HUDEP-2 (cell line): ENCODE results near the gene USP48.
"Not testable (repeated sequence)": the region's sequence is repeated elsewhere in the genome, so short reads cannot be mapped to it uniquely, and the experiment has no call there.

Experiments used
- DNase-seq, 76 experiments: peaks; one replicate each; lab custom pipeline; 2025; ENCODE audit not compliant: unreplicated experiment in 76 of 76; lab: John Stamatoyannopoulos, UW

The USP48 gene

DNA sequence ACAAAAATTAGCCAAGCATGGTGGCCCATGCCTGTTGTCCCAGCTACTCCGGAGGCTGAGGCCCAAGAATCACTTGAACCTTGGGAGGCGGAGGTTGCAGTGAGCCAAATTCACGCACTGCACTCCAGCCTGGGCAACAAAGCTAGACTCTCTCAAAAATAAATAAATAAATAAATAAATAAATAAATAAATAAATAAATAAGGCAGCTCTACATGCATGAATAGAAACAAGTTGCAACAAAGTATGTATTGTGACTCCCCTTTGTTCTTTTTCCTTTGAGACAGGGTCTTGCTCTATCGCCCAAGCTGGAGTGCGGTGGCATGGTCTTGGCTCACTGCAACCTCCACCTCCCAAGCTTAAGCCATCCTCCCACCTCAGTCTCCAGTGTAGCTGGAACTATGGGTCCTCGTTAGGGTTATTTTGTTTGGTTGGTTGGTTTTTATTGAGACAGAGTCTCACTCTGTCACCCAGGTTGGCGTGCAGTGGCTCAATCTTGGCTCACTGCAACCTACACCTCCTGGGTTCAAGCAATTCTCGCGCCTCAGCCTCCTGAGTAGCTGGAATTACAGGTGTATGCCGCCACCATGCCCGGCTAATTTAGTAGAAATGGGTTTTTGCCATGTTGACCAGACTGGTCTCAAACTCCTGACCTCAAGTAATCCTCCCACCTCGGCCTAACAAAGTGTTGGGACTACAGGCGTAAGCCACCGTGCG is 8.0 kb downstream of the USP48 start:
- DNase-seq = no peak

- DNase-seq = no peak
Observed at GRCh38 chr1:21773585-21773984, 9.4 kb downstream of the USP48 start.

DNA sequence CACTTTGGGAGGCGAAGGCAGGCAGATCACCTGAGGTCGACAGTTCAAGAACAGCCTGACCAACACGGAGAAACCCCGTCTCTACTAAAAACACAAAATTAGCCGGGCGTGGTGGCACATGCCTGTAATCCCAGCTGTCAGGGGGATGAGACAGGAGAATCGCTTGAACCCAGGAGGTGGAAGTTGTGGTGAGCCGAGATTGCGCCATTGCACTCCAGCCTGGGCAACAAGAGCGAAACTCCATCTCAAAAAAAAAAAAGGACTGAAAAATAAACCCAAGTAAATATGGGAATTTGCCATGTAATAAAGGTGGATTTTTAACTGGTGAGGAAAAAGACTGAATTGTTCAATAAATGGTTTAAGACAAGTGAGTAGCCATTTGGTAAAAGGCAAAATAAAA is 11.3 kb downstream of the USP48 start:
- DNase-seq = not testable (repeated sequence)

GRCh38 chr1:21770602-21771001 is 12.3 kb downstream of the USP48 start:
- DNase-seq = not testable (repeated sequence)

DNA sequence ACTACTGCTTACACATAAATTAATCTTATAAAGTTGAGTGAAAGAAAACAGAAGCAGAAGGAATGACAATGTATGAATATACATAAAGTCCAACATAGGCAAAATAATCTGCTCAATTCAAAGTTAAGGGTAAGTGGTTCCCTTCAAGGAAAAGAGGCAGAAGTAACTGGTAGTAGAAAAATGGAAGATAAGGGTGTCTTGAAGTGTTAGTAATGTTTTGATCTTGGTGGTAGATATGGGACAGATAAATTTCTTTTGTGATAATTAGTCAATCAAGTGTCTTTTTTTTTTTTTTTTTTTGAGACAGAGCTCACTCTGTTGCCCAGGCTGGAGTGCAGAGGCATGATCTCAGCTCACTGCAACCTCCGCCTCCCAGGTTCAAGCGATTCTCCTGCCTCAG is 12.7 kb downstream of the USP48 start:
- DNase-seq = no peak

- not testable (repeated sequence) for DNase-seq
Observed at GRCh38 chr1:21767106-21767505, 15.8 kb downstream of the USP48 start.

DNA sequence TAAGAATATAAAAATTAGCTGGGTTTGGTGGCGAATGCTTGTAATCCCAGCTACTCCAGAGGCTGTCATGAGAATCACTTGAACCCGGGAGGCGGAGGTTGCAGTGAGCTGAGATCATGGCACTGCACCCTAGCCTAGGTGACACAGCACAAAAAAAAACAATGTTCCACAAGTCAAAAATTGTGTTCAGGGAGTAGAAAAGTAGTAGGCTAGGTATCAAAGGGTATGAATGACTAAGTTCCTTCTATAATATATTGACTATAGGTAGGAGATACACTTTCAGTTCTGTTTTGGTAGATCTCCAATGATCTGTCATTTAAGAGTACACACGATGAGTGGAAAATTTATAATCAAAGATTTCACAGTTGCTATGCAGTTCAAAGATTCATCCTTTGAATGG is 16.7 kb downstream of the USP48 start:
- no peak for DNase-seq

DNA sequence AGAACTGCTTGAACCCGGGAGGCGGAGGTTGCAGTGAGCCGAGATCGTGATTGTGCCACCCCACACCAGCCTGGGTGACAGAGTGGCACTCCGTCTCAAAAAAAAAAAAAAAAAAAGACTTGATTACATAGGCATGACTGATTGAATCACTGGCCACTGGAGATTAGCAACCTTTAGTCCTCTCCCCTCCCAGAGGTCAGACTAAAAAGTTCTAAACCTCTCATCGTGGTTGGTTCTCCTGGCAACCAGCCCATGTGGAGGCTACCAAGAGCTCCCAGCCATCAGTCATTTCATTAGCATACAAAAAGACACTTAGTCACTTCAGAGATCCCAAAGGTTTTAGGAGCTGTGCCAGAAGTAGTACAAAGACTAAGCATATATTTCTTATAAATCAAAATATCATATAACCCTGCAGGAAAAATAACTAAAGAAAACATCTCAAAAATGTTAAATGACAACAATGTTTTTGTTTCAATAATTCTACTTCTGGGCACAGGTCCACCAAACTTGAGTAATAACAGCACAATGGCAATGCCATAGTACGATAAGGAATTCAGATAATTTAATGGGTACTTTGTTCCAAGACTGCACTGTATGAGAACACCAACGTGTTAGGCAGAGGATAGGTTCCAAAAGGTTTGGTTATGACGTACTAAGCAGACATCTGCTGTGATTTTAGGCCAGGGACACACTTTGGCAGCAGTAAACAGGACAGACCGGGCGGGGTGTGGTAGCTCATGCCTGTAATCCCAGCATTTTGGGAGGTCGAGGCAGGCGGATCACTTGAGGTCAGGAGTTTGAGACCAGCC is 18.1 kb downstream of the USP48 start:
- DNase-seq = peak in 73 of 76 experiments; percentile 8 to 94 (median 77)

- no peak for DNase-seq
Observed at GRCh38 chr1:21763694-21764419, 19.1 kb downstream of the USP48 start.

- DNase-seq = no peak
Observed at GRCh38 chr1:21763236-21763635, 19.7 kb downstream of the USP48 start.

- no peak for DNase-seq
Observed at GRCh38 chr1:21762022-21762404, 20.9 kb downstream of the USP48 start.

GRCh38 chr1:21761052-21761451 is 21.9 kb downstream of the USP48 start:
- peak in 3 of 76 experiments; percentile 18 to 31 (median 24) for DNase-seq

DNA sequence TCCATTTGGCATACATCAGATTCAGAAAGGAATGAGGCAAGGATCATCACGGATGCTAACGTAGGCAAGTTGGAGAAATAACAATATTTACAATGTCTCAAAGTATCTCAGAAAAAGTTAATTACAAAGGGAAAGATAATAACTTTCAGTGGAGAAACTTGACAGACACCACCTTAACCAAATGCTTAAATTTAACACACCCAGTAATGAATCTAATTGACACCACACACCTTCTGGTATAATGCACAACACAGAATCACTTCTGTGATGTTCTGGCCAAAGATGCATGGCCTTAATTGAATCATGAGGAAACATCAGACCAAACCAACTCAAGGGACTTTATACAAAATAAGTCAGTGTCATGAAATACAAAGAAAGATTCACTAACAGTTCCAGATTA is 23.1 kb downstream of the USP48 start:
- DNase-seq = no peak

DNA sequence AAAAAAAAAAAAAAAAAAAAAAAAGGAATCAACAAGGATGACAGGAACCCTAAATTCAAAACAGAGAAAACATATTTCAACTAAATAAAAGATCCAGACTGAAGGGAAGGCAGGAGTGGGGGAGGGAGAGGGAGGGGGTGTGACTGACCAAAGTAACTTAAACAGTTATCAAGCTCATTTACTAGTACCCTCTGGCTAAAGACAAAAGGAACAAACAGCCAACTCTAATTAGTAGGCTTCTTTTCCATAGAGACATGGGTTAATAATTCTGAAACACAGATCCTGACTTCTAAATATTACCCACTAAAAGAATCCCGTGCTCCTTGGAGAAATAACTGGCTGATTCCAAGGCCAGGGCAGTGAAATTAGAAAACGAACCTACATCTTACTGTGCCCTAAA is 23.8 kb downstream of the USP48 start:
- no peak for DNase-seq

- DNase-seq = no peak
Observed at GRCh38 chr1:21758614-21759013, 24.3 kb downstream of the USP48 start.

- no peak for DNase-seq
Observed at GRCh38 chr1:21756393-21757089, 26.4 kb downstream of the USP48 start.

GRCh38 chr1:21755067-21755466 is 27.9 kb downstream of the USP48 start:
- no peak for DNase-seq

- DNase-seq = no peak
Observed at GRCh38 chr1:21754583-21754982, 28.4 kb downstream of the USP48 start.

GRCh38 chr1:21752186-21752585 is 30.8 kb downstream of the USP48 start:
- DNase-seq = no peak

- no peak for DNase-seq
Observed at GRCh38 chr1:21751281-21751680, 31.7 kb downstream of the USP48 start.

GRCh38 chr1:21750841-21751240 is 32.1 kb downstream of the USP48 start:
- no peak for DNase-seq
